HG03457 (cell line): ENCODE results near the gene RPL13A.
A peak's percentile ranks its signal among the peaks of the same experiment; 100 is the strongest.
"Not testable (repeated sequence)": the region's sequence is repeated elsewhere in the genome, so short reads cannot be mapped to it uniquely, and the experiment has no call there.

Experiments
- ATAC-seq: cut with Tn5 transposase; IDR thresholded peaks from one replicate; pipeline ENCODE4 v1.9.1; 2021; ENCODE audit warnings: moderate number of reproducible peaks; ENCODE audit not compliant: unreplicated experiment

The RPL13A gene

DNA sequence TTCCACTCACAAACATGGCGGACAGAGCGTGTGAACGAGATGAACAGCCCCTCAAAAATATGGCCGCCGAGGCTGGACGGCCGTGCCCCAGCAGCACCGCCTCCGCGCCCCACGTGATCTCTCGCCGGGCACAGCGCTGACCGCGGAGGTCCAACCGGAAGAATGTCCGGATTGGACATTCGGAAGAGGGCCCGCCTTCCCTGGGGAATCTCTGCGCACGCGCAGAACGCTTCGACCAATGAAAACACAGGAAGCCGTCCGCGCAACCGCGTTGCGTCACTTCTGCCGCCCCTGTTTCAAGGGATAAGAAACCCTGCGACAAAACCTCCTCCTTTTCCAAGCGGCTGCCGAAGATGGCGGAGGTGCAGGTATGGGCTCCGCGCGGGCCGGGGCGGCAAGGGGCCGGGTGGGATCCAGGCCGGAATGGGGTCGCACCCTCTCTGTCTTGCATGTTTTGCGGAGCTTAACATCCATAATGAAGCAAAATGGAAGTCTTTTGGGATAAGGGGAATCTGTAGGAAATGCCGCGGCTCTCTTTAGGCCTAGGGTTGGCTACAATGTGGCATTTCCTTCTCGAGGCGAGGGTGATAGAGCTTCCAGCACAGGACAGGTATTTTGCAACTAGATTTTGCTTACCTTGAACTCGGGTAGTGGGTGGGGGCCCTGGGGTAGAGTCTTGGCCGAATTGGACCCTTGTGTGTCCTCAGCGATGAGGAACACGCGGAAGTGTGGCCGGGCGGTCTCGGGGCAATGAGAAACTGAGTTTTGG lies at the start of gene RPL13A:
RPL13A (plus strand) TSS at position 332 of the 769 bp plus-strand sequence; CDS start at position 354, 22 bp downstream.
- ATAC-seq, result peak; percentile 77

DNA sequence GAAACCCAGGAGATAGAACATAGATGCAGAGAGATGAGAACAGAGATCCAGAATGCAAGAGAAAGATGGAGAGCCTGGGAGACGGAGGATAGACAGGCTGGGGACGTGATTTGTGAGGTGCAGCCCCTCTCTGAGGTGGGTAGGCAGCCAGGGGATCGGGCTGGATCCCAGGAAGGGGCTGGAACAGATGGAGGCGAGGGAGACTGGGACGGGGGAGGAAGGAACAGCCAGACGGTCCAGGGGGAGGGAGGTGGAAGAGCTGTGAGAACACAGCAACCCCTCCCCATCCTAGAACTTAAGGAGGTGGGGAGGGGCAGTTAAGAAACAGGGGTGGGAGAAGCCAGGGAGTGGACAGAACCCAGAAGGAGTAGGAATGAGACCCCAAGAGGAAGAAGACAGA lies 49.1 kb upstream of the RPL13A start:
- no peak for ATAC-seq

GRCh38 chr19:49439836-49440235 lies 47.6 kb upstream of the RPL13A start:
- ATAC-seq, result no peak

GRCh38 chr19:49440439-49441209 lies 46.8 kb upstream of the RPL13A start:
- no peak for ATAC-seq

- no peak for ATAC-seq
These were observed 46.0 kb upstream of the RPL13A start, which contains the start of gene SLC17A7 for GRCh38 chr19:49441210-49441959. Gene SLC17A7 (minus strand): TSS chr19:49441527. CDS start chr19:49441379, 148 bp downstream.

DNA sequence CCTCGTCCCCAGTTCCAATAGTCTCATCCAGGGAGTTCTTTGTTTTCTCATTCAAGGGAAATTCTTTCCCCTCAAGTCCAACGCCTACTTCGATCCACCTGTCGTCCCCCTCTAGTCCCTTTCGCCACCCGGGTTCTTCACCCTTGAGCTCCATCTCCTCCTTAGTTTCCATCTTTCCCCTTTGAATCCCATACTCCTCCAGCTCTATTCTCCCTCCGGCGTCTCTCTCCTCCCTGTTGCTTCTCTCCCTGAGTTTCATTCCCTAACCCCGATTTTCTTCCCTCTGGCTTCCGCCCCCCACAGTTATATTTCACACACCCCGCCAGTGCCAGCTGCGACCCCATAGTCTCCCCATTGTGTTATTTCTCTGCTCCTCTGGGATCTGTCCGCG lies 45.5 kb upstream of the RPL13A start:
- ATAC-seq, result no peak

- no peak for ATAC-seq
These were observed 45.1 kb upstream of the RPL13A start for GRCh38 chr19:49442354-49442753.

GRCh38 chr19:49442771-49443365 lies 44.5 kb upstream of the RPL13A start:
- peak; percentile 4 for ATAC-seq

GRCh38 chr19:49443366-49444099 lies 43.9 kb upstream of the RPL13A start:
- peak; percentile 60 for ATAC-seq

DNA sequence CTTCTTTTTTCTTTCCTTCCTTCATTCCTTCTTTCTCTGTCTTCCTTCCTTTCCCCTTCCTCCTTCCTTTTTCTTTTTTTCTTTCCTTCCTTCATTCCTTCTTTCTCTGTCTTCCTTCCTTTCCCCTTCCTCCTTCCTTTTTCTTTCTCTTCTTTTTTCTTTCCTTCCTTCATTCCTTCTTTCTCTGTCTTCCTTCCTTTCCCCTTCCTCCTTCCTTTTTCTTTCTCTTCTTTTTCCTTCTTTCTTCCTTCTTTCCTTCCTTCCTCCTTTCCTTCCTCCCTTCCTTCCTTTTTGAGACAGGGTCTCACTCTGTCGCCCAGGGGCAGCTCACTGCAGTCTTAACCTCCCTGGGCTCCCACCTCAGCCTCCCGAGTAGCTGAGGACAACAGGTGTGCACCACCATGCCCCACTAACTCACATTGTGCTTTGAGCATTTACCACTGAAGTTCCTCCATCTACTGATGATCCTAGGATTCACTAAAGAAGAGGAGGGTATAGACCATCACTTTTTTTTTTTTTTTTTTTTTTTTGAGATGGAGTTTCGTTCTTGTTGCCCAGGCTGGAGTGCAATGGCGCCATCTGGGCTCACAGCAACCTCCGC lies 43.2 kb upstream of the RPL13A start:
- not testable (repeated sequence) for ATAC-seq

- no peak for ATAC-seq
These were observed 41.4 kb upstream of the RPL13A start for GRCh38 chr19:49445997-49446396.

GRCh38 chr19:49447485-49448431 lies 39.6 kb upstream of the RPL13A start:
- no peak for ATAC-seq

DNA sequence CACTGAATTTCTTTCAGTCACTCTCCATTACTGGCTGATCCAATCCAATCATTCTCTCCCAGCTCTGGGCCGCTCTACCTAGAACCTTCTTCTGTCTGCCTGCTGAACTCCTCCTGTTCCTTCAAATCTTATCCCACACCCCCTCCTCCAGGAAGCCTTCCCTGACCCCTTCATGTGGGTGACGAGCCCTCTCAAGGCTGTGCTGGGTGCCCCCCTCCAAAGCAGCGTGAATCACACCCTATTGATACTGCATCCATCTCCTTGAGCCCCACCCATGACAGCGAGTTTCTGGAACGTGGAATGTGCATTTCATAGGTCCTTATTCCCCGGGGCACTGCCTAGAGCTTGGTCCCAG lies 39.0 kb upstream of the RPL13A start:
- ATAC-seq, result no peak

DNA sequence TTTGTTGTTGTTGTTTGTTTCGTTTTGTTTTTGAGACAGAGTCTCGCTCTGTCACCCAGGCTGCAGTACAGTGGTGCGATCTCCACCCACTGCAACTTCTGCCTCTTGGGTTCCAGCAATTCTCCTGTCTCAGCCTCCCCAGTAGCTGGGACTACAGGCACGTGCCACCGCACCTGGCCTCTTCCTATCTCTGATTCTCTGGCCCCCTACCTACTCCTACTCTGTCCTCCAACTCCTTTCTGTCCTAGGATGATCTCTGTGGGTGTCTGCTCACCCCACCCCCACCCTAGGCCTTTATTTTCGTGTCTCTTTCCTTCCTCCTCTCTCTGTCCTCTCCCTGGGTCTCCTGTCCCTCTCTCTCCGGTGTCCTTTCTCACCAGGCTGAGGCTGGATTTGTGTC lies 37.0 kb upstream of the RPL13A start:
- no peak for ATAC-seq

DNA sequence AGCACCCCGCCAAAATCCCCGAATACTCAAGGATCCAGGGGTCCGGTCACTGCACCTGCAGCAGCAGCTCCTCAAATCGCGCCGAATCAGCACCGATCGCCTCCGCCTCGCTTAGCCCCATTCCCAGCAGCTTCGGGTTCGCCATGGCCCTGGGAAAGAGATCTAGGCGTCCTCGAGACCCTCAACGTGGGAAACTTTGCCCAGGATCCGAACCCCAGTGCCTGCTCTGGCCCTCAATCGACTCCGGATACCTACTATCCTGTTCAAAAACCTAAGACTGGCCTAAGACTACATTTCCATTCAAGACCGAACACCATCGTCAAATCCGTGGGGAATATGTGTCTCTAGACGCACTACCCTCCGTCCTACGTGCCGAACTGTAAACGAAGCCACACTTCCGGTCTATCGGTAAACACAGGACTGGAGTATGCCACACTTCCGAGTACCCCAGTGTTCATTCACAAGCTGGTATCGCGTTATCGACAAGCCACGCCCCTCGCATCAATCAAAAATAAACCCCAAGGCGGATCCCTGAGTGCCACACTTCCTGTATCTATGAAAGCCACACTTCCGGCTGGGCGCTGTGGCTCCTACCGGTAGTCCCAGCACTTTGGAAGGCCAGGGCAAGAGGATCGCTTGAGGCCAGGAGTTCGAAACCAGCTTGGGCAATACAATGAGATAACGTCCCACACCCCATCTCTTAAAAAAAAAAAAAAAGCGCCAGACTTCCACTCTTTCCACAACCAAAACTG lies 35.8 kb upstream of the RPL13A start, which contains the start of gene PIH1D1:
PIH1D1 (minus strand) TSS at position 385 of the 752 bp plus-strand sequence; CDS start at position 145, 240 bp downstream.
- ATAC-seq, result peak; percentile 59

- ATAC-seq, result peak; percentile 59
These were observed 34.2 kb upstream of the RPL13A start, which contains the start of gene ALDH16A1 for GRCh38 chr19:49453013-49453756. Gene ALDH16A1 (plus strand): TSS chr19:49453225. CDS start chr19:49453332, 107 bp downstream.

GRCh38 chr19:49453757-49454240 lies 33.6 kb upstream of the RPL13A start:
- no peak for ATAC-seq
